Adipocyte (in vitro differentiated cells): ENCODE measurements around the gene ZNF532.
A peak's percentile ranks its signal among the peaks of the same experiment; 100 is the strongest.

Experiments
- DNase-seq: peaks from one replicate; pipeline ENCODE4 v3.0.0-alpha.2; 2015; ENCODE audit warnings: low read depth
- H3K27me3 ChIP-seq: replicated peaks from 2 replicates; pipeline ENCODE4 v1.7.0; 2013; ENCODE audit warnings: mild to moderate bottlenecking, low read length, moderate library complexity; ENCODE audit not compliant: control insufficient read depth, insufficient read depth
- H3K36me3 ChIP-seq: 2 replicates; pipeline ENCODE4 v1.7.0; 2013; ENCODE audit warnings: low read length, mild to moderate bottlenecking, moderate library complexity; ENCODE audit not compliant: control insufficient read depth, insufficient read depth, severe bottlenecking
- H3K4me1 ChIP-seq: 2 replicates; pipeline ENCODE4 v1.7.0; 2013; ENCODE audit warnings: mild to moderate bottlenecking, low read length, moderate library complexity; ENCODE audit not compliant: control insufficient read depth, insufficient read depth
- H3K4me3 ChIP-seq: 2 replicates; pipeline ENCODE4 v1.7.0; 2013; ENCODE audit warnings: mild to moderate bottlenecking, low read length, moderate library complexity
- H3K9ac ChIP-seq: 2 replicates; pipeline ENCODE4 v1.7.0; 2013; ENCODE audit warnings: mild to moderate bottlenecking, low read length, moderate library complexity
- H3K9me3 ChIP-seq: 2 replicates; pipeline ENCODE4 v1.7.0; 2013; ENCODE audit warnings: mild to moderate bottlenecking, low read length, moderate library complexity; ENCODE audit not compliant: control insufficient read depth

The ZNF532 gene

GRCh38 chr18:58928386-58928785 lies 63.7 kb downstream of the ZNF532 start:
- H3K9ac ChIP-seq = no peak overlapping the region
- peaks cover 11% of the 10 kb centered on the region for H3K4me1 ChIP-seq
- peaks cover 9% of the 10 kb centered on the region for H3K9me3 ChIP-seq
- DNase-seq = no peak
- no peaks in the 10 kb centered on the region for H3K27me3 ChIP-seq
- H3K4me3 ChIP-seq = no peak overlapping the region
- peaks cover 4% of the 10 kb centered on the region for H3K36me3 ChIP-seq

GRCh38 chr18:58929206-58929605 lies 64.5 kb downstream of the ZNF532 start:
- no peak for DNase-seq
- Histone ChIP-seq H3K9ac (no peak overlapping the region), H3K4me1 (peaks cover 11% of the 10 kb centered on the region), H3K36me3 (peaks cover under 1% of the 10 kb centered on the region), H3K9me3 (peaks cover 8% of the 10 kb centered on the region), H3K27me3 (no peaks in the 10 kb centered on the region), H3K4me3 (no peak overlapping the region)

- no peaks in the 10 kb centered on the region for H3K9me3 ChIP-seq
- peaks cover 6% of the 10 kb centered on the region for H3K4me1 ChIP-seq
- no peak overlapping the region for H3K4me3 ChIP-seq
- H3K27me3 ChIP-seq = no peaks in the 10 kb centered on the region
- H3K36me3 ChIP-seq = peaks cover 10% of the 10 kb centered on the region
- no peak overlapping the region for H3K9ac ChIP-seq
- no peak for DNase-seq
Observed at GRCh38 chr18:58934356-58934755, 69.7 kb downstream of the ZNF532 start.

- H3K36me3 ChIP-seq = peaks cover 17% of the 10 kb centered on the region
- H3K4me3 ChIP-seq = no peak overlapping the region
- no peaks in the 10 kb centered on the region for H3K27me3 ChIP-seq
- H3K9me3 ChIP-seq = no peaks in the 10 kb centered on the region
- DNase-seq = no peak
- no peak overlapping the region for H3K9ac ChIP-seq
- peaks cover 6% of the 10 kb centered on the region for H3K4me1 ChIP-seq
Observed at GRCh38 chr18:58934933-58935577, 70.4 kb downstream of the ZNF532 start.

GRCh38 chr18:58937071-58937886 lies 72.6 kb downstream of the ZNF532 start:
- no peak overlapping the region for H3K4me3 ChIP-seq
- no peak overlapping the region for H3K9ac ChIP-seq
- peaks cover 25% of the 10 kb centered on the region for H3K36me3 ChIP-seq
- peaks cover 6% of the 10 kb centered on the region for H3K4me1 ChIP-seq
- peak; percentile 59 for DNase-seq
- no peaks in the 10 kb centered on the region for H3K9me3 ChIP-seq
- no peaks in the 10 kb centered on the region for H3K27me3 ChIP-seq

- H3K4me1 ChIP-seq = peaks cover 6% of the 10 kb centered on the region
- H3K4me3 ChIP-seq = no peak overlapping the region
- H3K9ac ChIP-seq = no peak overlapping the region
- H3K36me3 ChIP-seq = peaks cover 25% of the 10 kb centered on the region
- peak; percentile 19 for DNase-seq
- H3K27me3 ChIP-seq = no peaks in the 10 kb centered on the region
- no peaks in the 10 kb centered on the region for H3K9me3 ChIP-seq
Observed at GRCh38 chr18:58937887-58938267, 73.2 kb downstream of the ZNF532 start.

- no peaks in the 10 kb centered on the region for H3K9me3 ChIP-seq
- H3K4me1 ChIP-seq = peaks cover 6% of the 10 kb centered on the region
- no peak overlapping the region for H3K9ac ChIP-seq
- H3K27me3 ChIP-seq = no peaks in the 10 kb centered on the region
- H3K36me3 ChIP-seq = peaks cover 31% of the 10 kb centered on the region
- DNase-seq = no peak
- H3K4me3 ChIP-seq = no peak overlapping the region
Observed at GRCh38 chr18:58941426-58942099, 76.9 kb downstream of the ZNF532 start.

- Histone ChIP-seq H3K9ac (no peak overlapping the region), H3K36me3 (peaks cover 27% of the 10 kb centered on the region), H3K27me3 (no peaks in the 10 kb centered on the region), H3K4me3 (no peak overlapping the region), H3K4me1 (no peaks in the 10 kb centered on the region), H3K9me3 (no peaks in the 10 kb centered on the region)
- no peak for DNase-seq
Observed at GRCh38 chr18:58943896-58944295, 79.2 kb downstream of the ZNF532 start.

- no peaks in the 10 kb centered on the region for H3K4me1 ChIP-seq
- no peak for DNase-seq
- H3K36me3 ChIP-seq = peaks cover 14% of the 10 kb centered on the region
Observed at GRCh38 chr18:58947136-58947732, 82.6 kb downstream of the ZNF532 start.

GRCh38 chr18:58949031-58949430 lies 84.4 kb downstream of the ZNF532 start:
- Histone ChIP-seq H3K27me3 (no peaks in the 10 kb centered on the region), H3K4me3 (no peak overlapping the region), H3K4me1 (peaks cover 4% of the 10 kb centered on the region), H3K9ac (no peak overlapping the region), H3K9me3 (no peaks in the 10 kb centered on the region), H3K36me3 (peaks cover 20% of the 10 kb centered on the region)
- no peak for DNase-seq

More at GRCh38 chr18:58947136-58947732, 82.6 kb downstream of the ZNF532 start:
- Histone ChIP-seq H3K9me3 (no peaks in the 10 kb centered on the region), H3K4me3 (no peak overlapping the region), H3K27me3 (no peaks in the 10 kb centered on the region), H3K9ac (no peak overlapping the region)
